Measurements from ENCODE around the gene MGST1.

DNA sequence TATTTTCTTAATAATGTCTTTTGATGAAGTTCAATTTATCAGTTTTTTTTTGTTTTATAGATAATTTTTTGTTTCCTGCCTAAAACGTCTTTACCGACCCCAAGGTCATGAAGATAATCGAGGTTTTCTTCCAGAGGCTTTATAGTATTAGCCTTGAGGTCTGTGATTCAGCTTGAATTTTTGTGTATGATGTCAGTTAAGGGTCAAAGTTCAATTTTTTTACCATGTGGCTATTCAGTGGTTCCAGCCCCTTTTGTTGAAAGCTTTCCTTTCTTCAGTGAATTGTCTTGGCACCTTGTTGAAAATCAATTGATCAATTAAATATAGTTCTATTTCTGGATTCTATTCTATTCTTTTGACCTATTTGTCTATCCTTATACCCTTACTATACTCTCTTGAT is 3.2 kb upstream of the MGST1 start:
- TF ChIP-seq, protein P1, sequence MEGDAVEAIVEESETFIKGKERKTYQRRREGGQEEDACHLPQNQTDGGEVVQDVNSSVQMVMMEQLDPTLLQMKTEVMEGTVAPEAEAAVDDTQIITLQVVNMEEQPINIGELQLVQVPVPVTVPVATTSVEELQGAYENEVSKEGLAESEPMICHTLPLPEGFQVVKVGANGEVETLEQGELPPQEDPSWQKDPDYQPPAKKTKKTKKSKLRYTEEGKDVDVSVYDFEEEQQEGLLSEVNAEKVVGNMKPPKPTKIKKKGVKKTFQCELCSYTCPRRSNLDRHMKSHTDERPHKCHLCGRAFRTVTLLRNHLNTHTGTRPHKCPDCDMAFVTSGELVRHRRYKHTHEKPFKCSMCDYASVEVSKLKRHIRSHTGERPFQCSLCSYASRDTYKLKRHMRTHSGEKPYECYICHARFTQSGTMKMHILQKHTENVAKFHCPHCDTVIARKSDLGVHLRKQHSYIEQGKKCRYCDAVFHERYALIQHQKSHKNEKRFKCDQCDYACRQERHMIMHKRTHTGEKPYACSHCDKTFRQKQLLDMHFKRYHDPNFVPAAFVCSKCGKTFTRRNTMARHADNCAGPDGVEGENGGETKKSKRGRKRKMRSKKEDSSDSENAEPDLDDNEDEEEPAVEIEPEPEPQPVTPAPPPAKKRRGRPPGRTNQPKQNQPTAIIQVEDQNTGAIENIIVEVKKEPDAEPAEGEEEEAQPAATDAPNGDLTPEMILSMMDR (IDR thresholded peaks at IDR 0.05 in 8 of 11, conservative IDR thresholded peaks at IDR 0.05 in 3 of 11), result no peak
- TF ChIP-seq POLR2A (IDR thresholded peaks at IDR 0.05) (no peak), POLR2AphosphoS5 (IDR thresholded peaks at IDR 0.05) (no peak)
